22Rv1 (cell line): ENCODE results near the gene PLEK.

ENCODE experiments used
- CTCF ChIP-seq: fragments of 450-650 bp; IDR thresholded peaks from 2 replicates; pipeline ENCODE4 v1.5.1; 2017; ENCODE audit warnings: mild to moderate bottlenecking
- ZFX ChIP-seq: fragments of 450-650 bp; IDR thresholded peaks from 2 replicates; pipeline ENCODE4 v1.6.1; 2017; ENCODE audit warnings: antibody characterized with exemption, borderline replicate concordance

DNA sequence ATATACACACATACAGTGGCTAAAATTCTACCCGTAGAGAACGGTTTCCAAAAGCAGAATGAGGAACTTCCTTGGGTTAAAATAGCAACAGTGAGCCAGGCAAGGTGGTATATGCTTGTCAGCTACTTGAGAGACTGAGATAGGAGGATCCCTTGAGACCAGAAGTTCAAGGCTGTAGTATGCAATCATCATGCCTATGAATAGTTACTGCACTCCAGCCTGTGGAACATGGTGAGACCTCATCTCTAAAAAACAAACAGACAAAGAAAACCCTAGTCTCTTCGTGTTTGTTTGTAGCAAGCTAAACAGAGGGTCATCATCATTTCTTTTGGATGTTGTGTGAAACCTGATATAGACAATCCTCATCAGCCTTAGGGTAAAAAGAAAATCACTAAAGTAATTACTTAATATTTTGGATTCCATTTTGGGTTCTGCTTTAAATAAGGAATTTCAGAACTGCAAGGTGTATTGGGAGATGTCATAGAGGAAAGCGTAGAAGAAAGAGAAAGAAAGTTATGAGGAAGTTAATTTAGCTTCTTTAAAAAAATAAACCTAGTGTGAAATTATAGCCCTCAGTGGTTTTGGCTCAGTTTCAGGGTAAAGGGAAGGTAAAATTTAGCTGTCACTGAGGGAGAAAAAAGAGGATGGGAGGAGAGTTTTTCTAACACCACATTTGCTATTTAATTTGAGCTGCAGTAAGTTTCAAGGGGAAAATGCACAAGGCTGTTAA, 46.5 kb downstream of the PLEK start:
- TF ChIP-seq CTCF (no peak), ZFX (no peak)
